CD4-positive, alpha-beta T cell treated with Interleukin-17A for 1 hour (primary cell): Measurements from ENCODE around the gene TBC1D22A.

Source experiments
- DNase-seq: peaks from one replicate; pipeline ENCODE4 v3.0.0-alpha.2; 2020

Gene TBC1D22A

GRCh38 chr22:47149976-47150375, 387.5 kb downstream of the TBC1D22A start:
- DNase-seq: no peak

- no peak for DNase-seq
These were observed 388.0 kb downstream of the TBC1D22A start for GRCh38 chr22:47150426-47150825.

DNA sequence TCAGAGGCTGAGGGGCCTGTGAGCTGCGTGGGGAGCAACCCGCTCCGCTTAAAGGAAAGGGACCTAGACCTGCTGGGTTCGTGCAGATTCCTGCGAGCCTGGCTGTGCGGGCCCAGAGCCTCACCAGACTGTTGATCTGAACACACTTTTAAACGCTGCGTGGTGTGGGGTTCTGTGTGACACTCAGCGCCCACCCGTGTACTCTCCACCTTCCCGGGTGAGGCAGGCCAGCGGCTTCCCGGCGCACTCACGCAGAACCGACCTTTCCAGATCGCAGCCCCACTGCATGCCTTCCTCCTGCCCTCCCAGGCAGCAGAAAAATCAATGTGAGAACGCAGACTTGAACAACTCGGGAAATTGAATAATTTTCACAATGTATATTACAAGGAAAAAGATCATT, 388.6 kb downstream of the TBC1D22A start:
- no peak for DNase-seq

- DNase-seq: no peak
These were observed 389.0 kb downstream of the TBC1D22A start for GRCh38 chr22:47151490-47151889.

GRCh38 chr22:47152236-47152635, 389.8 kb downstream of the TBC1D22A start:
- DNase-seq: no peak

GRCh38 chr22:47152938-47153337, 390.5 kb downstream of the TBC1D22A start:
- no peak for DNase-seq

DNA sequence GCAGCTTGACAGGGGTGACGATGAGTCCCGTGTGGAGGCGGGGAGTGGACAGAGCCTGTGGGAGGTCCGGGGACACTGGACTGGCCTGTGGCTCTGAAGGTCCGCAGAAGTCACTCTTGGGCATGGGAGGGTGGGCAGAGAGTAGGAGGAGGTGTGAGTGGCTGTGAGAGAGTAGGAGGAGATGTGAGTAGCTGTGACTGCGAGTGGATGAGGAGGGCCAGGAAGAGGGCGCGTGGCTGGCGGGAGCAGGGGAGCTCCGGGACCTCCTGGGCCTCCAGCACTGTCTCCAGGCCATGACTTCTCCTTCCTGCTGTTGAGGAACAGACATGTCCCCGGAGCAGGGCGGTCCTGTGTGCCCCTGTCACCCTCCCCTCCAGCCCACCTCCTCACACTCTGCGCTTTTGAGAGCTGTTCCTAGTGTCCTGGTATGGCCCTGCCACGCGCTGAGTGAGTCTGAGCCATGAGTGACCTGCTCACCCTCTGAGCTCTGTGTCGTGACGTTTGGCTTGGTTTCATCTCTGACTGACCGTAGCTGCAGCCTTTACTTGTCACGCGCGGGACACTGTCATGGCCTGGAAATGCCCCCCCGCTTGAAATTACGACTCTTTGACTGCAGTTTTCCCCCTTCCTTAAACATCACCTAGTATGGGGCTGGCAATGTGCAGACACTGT, 391.5 kb downstream of the TBC1D22A start:
- DNase-seq: no peak

GRCh38 chr22:47154621-47155081, 392.2 kb downstream of the TBC1D22A start:
- no peak for DNase-seq

DNA sequence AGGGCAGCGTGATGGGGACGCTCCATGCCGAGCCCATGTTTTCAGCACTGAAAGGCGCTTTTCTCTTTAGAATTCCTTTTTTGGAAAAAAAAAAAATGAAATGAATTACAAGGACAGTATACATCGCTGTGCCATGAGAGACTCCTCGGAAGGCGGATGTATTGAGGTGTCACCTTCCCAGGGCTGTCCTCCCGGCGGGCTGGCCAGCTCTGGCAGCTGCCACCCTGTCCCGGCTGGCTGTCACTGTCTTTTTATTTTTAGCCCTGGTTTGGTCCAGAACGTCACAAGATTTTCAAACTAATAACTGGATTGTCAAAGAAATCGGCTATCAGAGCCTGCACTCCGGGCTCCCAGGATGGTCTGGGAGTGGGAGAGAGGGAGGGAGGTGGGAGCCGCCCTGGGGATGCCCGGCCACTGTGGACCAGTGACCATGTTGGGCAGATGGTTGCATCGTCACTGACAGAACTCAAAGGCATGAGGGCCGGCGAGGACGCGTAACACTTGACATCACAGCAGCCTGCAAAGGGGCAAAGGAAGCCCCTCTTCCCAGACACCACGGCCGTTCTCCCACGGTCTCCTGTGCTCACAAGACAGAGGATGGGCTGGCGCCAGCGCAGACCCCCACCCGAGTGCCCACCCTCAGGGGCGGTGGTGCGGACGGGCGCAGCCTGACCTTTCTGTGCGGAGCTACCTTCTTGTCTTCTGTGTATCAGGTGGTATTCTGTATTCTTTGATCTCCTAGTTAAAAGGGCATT, 392.9 kb downstream of the TBC1D22A start:
- DNase-seq: no peak

GRCh38 chr22:47155912-47156311, 393.5 kb downstream of the TBC1D22A start:
- DNase-seq: no peak

GRCh38 chr22:47156352-47157092, 394.1 kb downstream of the TBC1D22A start:
- DNase-seq: no peak

DNA sequence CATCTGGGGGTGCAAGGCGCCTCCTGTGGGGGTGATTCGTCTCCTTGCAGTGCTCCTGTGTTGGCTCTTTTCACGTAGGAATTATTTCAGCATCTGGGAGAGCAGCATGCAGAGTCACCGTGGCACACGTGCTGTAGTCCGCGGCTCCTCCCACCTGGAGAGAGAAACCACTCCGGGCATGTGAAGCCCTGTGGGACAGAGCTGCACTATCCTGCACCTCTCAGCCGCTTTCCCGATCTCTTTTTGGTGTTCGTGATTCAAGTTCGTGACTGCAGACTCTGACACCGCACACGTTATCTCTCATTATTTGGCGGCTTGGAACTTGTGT, 394.6 kb downstream of the TBC1D22A start:
- DNase-seq: no peak

DNA sequence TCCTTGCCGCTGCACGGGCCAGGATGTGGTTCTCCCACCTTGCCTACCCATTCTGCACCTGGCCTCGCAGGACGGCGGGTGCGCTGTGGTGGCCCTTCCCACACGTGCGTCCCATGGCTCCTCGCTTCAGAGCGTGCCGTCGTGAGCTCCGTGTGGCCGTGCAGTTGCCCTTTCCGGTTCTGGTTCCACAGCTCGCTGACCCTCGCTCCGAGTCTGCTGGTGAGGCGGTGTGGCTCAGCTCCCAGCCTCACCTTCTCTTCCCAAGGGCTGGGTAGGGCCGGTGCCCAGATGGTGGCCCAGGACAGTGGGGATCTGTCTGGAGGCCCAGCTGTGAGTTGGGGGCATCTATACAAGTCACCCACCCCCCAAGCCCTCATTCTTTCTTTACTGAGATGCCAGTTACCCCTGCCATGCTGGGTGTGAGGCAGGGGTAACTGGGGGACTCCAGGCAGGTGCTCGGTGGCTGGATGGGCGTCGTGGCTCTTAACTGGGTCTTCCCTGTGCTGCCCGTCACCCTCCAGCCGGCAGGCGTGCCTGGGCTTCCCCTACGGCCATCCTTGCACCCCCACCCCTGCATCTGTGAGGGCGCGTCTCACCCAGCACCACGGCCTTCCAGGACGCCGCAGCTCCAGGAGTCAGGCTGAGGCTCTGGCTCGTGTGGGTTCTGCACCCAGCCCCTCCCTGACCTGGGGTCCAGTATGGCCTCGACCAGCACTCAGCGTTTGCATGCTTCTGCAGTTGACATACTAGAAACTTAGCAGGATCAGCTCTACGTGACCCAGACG, 395.2 kb downstream of the TBC1D22A start:
- no peak for DNase-seq

DNA sequence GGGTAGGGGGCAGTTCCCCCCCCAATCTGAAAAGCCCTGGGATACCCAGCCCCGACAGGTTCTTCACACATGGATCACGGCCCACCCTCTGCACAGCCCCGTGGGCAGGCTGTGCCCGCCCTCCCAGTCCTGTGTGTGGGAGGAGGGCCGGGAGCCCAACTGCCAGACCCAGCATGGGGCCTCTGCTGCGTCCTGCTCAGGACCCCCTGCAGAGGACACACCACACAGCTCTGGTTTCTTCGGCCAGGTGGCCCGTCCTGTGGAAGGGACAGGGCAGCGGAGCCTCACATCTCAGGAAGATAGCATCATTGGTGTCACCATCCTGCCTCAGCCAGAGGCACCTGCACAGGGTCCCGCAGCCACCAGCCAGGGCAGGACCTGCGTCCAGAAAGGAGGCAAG, 396.0 kb downstream of the TBC1D22A start:
- no peak for DNase-seq

GRCh38 chr22:47159592-47159991, 397.1 kb downstream of the TBC1D22A start:
- DNase-seq: no peak

DNA sequence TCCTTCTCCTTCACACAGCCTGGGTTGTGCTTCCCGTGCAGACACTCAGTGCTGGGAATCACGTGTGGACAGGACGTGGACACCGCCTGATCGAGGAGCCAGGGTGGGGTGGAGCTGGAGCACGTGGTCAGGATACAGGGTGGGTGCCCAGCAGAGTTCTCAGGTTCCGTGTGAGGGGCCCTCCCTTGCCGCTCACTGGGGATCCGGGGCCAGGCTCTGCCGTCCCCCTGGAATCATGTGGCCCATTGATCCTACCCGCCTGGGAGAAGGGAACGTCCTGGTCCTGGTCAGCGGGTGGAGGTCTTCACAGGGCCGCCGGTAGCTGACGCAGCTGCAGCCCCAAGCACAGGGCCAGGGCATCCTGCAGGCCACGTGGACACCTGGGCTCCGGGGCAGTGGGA, 397.7 kb downstream of the TBC1D22A start:
- no peak for DNase-seq

GRCh38 chr22:47160781-47161520, 398.5 kb downstream of the TBC1D22A start:
- no peak for DNase-seq

DNA sequence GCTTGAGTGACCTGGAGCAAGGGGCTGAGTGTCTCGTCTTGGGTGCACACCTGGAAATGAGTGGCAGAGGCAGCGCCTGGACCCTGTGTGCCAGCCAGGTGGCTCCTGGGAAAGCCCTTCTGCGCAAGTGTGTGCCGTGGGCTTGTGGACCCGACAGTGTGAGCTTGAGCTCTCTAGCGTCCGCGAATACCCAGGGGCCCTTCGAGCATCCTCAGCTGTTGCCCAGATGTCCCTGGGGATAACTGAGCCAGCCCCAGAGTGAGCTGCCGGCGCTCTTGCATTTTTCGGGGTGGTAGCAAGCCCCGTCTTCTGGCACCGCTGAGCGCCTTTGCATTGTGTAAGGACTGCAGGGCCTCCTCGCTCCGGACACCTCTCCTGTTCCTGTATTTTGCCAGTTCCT, 399.2 kb downstream of the TBC1D22A start:
- no peak for DNase-seq

GRCh38 chr22:47162865-47163264, 400.4 kb downstream of the TBC1D22A start:
- no peak for DNase-seq

DNA sequence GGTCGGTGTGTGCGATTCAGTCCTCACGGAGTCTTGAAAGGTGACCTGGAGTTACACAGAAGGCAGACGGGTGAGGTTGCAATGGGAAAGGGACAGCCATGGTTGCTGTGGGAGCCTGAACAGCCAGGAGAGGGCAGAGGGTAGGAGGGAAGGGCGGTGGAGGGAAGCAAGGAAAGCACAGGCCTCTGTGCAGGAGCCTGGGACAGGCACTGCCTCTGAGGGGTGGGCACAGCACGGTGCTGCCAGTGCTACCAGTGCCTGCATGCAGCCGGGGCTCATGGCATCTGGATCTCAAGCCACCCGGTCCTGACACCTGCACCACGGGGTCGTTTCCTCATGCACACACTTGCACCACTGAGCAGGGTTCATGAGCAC, 401.0 kb downstream of the TBC1D22A start:
- DNase-seq: no peak

GRCh38 chr22:47163856-47164513, 401.5 kb downstream of the TBC1D22A start:
- no peak for DNase-seq
